ENCODE results near the gene URGCP.
"Not testable (repeated sequence)": the region's sequence is repeated elsewhere in the genome, so short reads cannot be mapped to it uniquely, and the experiment has no call there.

The URGCP gene

DNA sequence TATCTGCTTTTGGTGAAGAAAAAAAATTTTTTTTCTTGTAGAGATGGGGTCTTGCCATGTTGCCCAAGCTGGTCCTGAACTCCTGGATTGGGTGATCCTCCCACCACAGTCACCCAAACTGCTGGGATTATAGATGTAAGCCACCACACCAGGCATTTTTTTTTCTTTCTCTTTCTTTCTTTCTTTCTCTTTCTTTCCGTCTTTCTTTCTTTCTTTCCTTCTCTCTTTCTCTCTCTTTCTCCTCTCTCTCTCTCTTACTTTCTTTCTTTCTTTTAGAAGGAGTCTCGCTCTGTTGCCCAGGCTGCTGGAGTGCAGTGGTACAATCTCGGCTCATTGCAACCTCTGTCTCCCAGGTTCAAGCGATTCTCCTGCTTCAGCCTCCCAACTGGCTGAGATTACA, 16.3 kb upstream of the URGCP start:
- H3K4me3 ChIP-seq = no peak overlapping the region
- no peak overlapping the region for H3K27ac ChIP-seq

DNA sequence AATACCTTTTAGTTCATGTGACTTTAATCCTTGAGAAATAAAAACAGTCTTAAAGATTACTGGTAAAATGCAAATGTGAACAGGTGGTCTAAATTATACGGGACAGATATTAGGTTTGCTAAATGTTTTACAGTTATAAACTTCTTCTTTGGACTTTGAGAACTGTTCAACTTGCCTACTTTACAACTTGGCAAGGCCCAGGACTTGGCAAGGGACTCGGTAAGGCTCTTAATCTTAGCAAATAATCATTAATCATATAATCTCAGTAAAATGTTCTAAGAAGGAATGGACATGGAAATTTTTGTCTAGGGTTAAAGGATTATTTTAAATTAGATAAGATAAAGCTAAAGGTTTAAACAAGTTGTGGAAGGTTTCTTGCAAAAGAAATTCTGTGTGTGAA, 15.0 kb upstream of the URGCP start:
- Histone ChIP-seq H3K4me3 (no peak overlapping the region), H3K27ac (no peak overlapping the region)

GRCh38 chr7:43915907-43916306, 9.5 kb upstream of the URGCP start:
- no peak overlapping the region for H3K4me3 ChIP-seq
- no peak overlapping the region for H3K27ac ChIP-seq

DNA sequence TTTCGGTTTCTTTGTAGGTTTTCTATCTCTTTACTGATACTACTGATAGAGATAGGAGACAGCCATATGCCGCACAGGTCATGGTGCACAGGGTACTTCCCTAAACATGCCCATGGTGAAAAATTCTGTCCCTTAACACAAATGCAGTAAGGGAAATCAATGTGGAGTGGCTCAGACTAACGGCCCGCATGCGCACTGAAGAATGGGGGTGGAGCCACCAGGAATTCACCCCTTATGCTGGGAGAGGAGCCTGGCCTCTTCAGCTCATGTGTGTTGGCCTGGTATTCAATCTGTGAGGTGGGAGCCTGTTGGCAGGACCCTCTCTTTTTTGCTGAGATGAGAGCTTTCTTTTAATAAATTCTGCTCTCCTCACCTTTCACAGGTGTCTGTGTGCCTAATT, 8.4 kb upstream of the URGCP start:
- Histone ChIP-seq H3K27ac (no peak overlapping the region), H3K4me3 (no peak overlapping the region)

- H3K4me3 ChIP-seq = peak overlapping the region; percentile 60 to 84 (median 72)
- peak overlapping the region; percentile 59 to 95 (median 85) for H3K27ac ChIP-seq
These were observed 453 bp downstream of the URGCP start for GRCh38 chr7:43905956-43906330.

GRCh38 chr7:43905209-43905946, 1.0 kb downstream of the URGCP start:
- peak overlapping the region; percentile 60 to 84 (median 72) for H3K4me3 ChIP-seq
- H3K27ac ChIP-seq = peak overlapping the region; percentile 47 to 95 (median 84)

DNA sequence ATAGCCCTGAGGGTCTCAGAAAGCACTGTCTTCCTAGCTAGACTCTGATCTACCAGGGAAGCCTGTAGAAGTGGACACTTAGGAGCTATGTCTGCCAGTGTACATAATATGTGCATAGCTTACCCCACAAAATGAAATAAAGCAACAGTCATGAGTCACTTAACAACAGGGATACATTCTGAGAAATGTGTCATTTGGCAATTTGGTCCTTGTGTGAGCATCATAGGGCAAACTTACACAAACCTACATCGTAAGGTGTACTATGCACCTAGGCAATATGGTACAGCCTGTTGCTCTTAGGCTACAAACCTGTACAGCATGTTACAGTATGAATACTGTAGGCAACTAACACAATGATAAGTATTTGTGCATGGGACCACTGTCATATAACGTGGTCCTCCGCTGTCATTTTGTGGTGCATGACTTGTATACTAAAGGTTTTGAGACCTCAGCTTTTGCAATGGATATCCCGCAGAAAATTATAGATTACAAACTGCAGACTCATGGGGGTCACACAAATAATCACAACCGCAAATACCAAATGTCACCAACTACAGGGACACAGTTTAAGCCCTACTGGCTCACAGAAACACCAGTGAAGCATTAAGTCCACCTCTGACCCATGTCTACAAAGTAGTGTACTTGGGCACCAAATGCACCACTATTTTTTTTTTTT, 1.7 kb downstream of the URGCP start:
- H3K27ac ChIP-seq = peak overlapping the region in 9 of 21 experiments; percentile 77 to 95 (median 91)
- peak overlapping the region in 1 of 7 experiments; percentile 77 for H3K4me3 ChIP-seq

GRCh38 chr7:43902542-43903054, 3.8 kb downstream of the URGCP start:
- Histone ChIP-seq H3K4me3 (no peak overlapping the region), H3K27ac (peak overlapping the region in 2 of 21 experiments; percentile 3 to 17)

DNA sequence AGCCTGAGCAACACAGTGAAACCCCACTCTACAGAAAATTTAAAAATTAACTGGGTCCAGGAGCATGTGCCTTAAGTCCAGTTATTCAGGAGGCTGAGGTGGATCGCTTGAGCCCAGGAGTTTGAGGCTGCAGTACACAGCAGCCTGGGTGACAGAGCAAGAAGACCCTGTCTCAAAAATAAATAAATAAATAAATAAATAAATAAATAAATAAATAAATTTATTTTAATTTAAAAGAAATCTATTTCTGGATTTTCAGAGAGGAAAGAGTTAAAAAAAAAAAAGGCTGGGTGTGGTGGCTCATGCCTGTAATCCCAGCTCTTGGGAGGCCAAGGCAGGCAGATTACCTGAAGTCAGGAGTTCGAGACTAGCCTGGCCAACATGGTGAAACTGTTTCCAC, 7.8 kb downstream of the URGCP start:
- not testable (repeated sequence) for H3K27ac ChIP-seq, H3K4me3 ChIP-seq

GRCh38 chr7:43895847-43896415, 10.5 kb downstream of the URGCP start:
- Histone ChIP-seq H3K4me3 (no peak overlapping the region), H3K27ac (no peak overlapping the region)

DNA sequence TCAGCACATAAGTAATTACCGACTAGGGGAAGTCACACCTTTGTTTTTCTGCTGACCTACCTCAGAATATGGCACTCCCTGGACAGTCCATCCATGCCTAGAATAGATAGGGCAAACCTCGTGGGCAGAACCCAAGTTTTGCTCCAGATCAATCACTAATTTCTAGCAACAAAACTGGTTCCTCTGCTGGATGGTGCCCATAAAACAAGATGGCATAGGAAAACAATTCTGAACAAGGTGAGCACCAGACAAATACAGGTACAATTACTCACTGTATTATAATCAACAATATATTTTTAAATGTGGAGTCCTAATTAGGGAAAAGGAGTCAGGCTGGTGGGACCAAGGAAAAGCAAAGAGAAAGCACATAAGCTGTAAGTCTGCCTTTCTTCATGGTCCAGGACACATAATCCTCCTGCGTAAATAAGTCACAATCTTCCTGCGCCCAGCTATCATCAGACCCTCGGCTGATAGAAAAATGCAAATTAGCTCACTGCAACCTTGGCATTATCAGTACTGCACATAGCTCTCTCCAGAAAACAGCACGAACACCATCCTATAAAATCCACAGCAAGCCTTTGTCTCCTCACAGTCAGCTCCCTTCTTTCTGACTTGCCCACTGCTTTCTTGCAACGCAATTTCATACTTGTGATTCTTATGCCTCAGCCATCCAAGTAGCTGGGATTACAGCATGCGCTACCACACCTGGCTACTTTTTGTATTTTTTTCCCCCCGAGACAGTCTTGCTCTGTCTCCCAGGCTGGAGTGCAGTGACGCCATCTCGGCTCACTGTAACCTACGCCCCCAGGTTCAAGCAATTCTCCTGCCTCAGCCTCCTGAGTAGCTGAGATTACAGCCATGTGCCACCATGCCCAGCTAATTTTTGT, 15.1 kb downstream of the URGCP start:
- H3K4me3 ChIP-seq = no peak overlapping the region
- H3K27ac ChIP-seq = no peak overlapping the region

DNA sequence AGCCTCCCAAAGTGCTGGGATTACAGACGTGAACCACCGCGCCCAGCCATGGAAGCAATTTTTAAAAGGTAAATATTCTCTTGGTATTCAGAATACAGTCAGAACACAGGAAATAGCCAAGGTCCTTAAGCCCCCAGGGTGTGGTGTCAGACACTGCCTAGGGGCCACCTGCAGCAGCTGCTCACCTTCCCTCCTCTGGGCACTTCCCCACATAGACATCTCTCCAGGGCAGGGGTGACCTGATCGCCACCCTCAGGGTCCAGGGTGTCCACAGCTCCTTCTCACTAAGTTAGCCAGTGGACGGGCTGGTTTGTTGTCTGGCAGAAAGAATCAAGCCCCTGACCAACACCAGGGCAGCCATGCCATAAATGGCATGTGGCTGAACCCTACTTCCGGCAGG, 15.9 kb downstream of the URGCP start:
- Histone ChIP-seq H3K27ac (no peak overlapping the region), H3K4me3 (no peak overlapping the region)

GRCh38 chr7:43888993-43889945, 17.1 kb downstream of the URGCP start:
- H3K27ac ChIP-seq = no peak overlapping the region
- H3K4me3 ChIP-seq = no peak overlapping the region

- H3K27ac ChIP-seq = no peak overlapping the region
- no peak overlapping the region for H3K4me3 ChIP-seq
These were observed 21.8 kb downstream of the URGCP start for GRCh38 chr7:43884617-43885016.

DNA sequence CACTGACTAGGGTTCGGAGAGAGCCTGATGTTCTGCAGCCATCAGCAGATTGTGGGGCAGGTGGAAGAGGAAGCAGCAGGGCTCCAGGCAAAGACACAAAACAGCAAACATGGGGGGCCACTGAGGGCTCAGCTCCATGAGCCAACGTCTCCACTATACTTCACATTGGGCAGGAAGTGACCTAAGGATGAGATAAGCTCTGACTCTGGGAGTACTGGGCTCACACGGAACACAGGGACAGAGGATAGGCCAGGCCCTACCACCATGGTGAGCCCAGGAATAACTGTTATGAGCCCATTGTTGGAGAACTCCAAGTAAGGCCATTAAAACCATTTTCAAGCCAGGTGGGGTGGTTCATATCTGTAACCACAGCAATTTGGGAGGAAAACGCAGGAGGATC, 22.2 kb downstream of the URGCP start:
- no peak overlapping the region for H3K4me3 ChIP-seq
- H3K27ac ChIP-seq = no peak overlapping the region

GRCh38 chr7:43880596-43880995, 25.8 kb downstream of the URGCP start:
- H3K4me3 ChIP-seq = no peak overlapping the region
- H3K27ac ChIP-seq = no peak overlapping the region

DNA sequence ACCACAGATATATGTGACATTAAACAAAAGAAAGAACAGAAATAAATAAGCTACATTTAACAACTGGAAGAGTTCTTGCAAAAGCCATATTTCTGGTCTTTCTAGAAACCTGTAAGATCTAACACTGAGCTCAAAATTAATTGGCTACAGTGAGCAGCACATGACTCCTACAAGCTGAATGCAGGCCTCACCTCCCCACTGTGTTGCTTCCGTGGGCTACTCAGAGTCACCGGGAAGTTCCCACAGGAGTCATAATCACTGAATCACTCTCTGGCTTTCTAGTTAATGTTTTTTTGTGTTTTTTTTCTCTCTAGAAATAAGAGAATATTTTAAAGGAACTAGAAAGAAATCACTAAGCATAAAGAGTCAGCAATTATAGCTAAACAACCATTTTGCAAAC, 26.9 kb downstream of the URGCP start:
- Histone ChIP-seq H3K27ac (peak overlapping the region in 1 of 21 experiments; percentile 3), H3K4me3 (no peak overlapping the region)

GRCh38 chr7:43878867-43879266, 27.5 kb downstream of the URGCP start:
- Histone ChIP-seq H3K27ac (peak overlapping the region in 2 of 21 experiments; percentile 3 to 29), H3K4me3 (no peak overlapping the region)

Data from skin epidermis (tissue), 12 donors.